ENCODE measurements around the gene SV2C. TPM values are rescaled to one million over a fixed set of nuclear protein-coding genes. Genes with fewer than 3 reads are reported as not detected.
A peak's percentile ranks its signal among the peaks of the same experiment; 100 is the strongest.

Gene SV2C
- polyA plus RNA-seq, 3 donors: 0.01 to 0.02 TPM; not detected in 1

DNA sequence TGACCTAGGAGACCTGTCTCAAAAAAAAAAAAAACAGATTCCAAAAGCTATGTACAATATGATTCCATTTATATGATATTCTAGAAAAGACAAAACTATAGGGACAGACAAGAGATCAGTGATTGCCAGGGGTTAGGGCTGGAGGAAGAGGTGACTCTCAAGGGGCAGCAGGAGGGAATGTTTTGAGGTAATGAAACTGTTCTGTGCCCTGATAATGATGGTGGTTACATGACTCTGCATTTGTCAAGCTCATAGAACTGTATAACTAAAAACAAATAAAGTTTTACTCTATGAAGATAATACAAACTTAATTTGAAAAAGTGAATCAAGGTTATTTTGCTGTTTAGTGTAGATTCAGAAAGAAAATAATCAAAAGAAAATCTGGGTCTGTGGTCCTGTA, 194.6 kb downstream of the SV2C start:
- H3K27me3 Mint-ChIP-seq (ENCODE audit: low read depth in 3 of 3): peaks cover 0 to 1% (median 0%) of the 10 kb centered on the region in 3 donors

DNA sequence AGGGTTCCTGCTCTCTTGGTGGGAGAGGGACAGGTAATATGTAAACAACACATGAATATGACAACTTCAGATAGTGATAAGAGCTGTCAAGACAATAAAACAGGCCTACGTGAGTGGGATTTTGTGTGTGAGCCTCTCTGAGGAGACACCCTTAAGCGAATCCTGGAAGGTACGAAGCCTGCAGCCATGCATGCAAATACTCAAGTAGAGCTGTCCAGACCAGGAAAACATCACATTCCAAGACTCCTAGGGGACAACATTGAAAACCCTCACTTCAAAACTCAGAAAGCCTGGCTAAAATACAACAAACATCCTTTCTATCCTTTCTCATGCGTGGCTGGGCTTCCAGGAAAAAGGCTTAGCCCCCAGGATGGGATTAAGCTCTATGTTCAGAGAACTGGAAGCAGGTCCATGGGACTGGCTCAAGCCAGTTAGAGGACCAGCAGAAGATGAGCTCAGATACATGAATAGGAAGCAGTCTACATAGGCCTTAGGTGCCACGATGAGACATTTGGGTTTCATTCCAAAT, 195.1 kb downstream of the SV2C start:
- Histone ChIP-seq H3K4me2 (replicated peaks; ENCODE audit: extremely low read depth, low read length, poor library complexity, severe bottlenecking) (no peak overlapping the region), H3K79me2 (ENCODE audit: insufficient read depth, low read length) (no peaks in the 10 kb centered on the region), H2AFZ (ENCODE audit: insufficient read depth, low read depth, low read length, poor library complexity, severe bottlenecking) (peak overlapping the region; percentile 32), H4K20me1 (ENCODE audit: insufficient read depth, low read length) (no peaks in the 10 kb centered on the region), H3K9ac (ENCODE audit: insufficient read depth, low read length, poor library complexity, severe bottlenecking) (no peak overlapping the region), H3K9me3 (replicated peaks in 1 of 2; ENCODE audit: control insufficient read depth in 1 of 2, insufficient read depth in 1 of 2, low read length in 2 of 2) (peaks cover 0 to 3% of the 10 kb centered on the region in 2 donors), H3K4me1 (ENCODE audit: control insufficient read depth in 1 of 2, insufficient read depth in 2 of 2, low read length in 2 of 2) (peaks cover 17 to 24% of the 10 kb centered on the region in 2 donors), H3K27ac (ENCODE audit: low read depth in 1 of 2, low read length in 2 of 2) (no peak overlapping the region), H3K4me3 (replicated peaks in 1 of 3; ENCODE audit: low read depth in 2 of 3, low read length in 3 of 3) (no peak overlapping the region), H3K36me3 (replicated peaks in 1 of 2; ENCODE audit: control insufficient read depth in 1 of 2, insufficient read depth in 2 of 2, low read length in 2 of 2) (no peaks in the 10 kb centered on the region), H3K27me3 (ENCODE audit: control insufficient read depth in 2 of 2, insufficient read depth in 2 of 2, low read length in 2 of 2) (no peaks in the 10 kb centered on the region)
- TF ChIP-seq, protein P1, sequence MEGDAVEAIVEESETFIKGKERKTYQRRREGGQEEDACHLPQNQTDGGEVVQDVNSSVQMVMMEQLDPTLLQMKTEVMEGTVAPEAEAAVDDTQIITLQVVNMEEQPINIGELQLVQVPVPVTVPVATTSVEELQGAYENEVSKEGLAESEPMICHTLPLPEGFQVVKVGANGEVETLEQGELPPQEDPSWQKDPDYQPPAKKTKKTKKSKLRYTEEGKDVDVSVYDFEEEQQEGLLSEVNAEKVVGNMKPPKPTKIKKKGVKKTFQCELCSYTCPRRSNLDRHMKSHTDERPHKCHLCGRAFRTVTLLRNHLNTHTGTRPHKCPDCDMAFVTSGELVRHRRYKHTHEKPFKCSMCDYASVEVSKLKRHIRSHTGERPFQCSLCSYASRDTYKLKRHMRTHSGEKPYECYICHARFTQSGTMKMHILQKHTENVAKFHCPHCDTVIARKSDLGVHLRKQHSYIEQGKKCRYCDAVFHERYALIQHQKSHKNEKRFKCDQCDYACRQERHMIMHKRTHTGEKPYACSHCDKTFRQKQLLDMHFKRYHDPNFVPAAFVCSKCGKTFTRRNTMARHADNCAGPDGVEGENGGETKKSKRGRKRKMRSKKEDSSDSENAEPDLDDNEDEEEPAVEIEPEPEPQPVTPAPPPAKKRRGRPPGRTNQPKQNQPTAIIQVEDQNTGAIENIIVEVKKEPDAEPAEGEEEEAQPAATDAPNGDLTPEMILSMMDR (IDR thresholded peaks at IDR 0.05): no peak
- H3K4me3 Mint-ChIP-seq: no peak overlapping the region
- WGBS (ENCODE audit: insufficient coverage): 96% methylated on average over 2 of the region's 5 CpGs
- no peaks in the 10 kb centered on the region for H3K36me3 Mint-ChIP-seq
- H3K27me3 Mint-ChIP-seq (ENCODE audit: low read depth in 3 of 3): peaks cover 0 to 1% (median 0%) of the 10 kb centered on the region in 3 donors
- H3K27ac Mint-ChIP-seq: no peak overlapping the region
- intact Hi-C loops (cut with micrococcal nuclease): no loop called here
- H3K4me1 Mint-ChIP-seq: peaks cover 8% of the 10 kb centered on the region
- peaks cover 0 to 3% (median 0%) of the 10 kb centered on the region in 7 donors for H3K9me3 Mint-ChIP-seq
- no peak for DNase-seq

More for the DNA sequence above, 194.6 kb downstream of the SV2C start:
- H3K36me3 Mint-ChIP-seq: no peaks in the 10 kb centered on the region
- peaks cover 0 to 3% (median 0%) of the 10 kb centered on the region in 7 donors for H3K9me3 Mint-ChIP-seq
- Histone ChIP-seq H3K4me1 (ENCODE audit: control insufficient read depth in 1 of 2, insufficient read depth in 2 of 2, low read length in 2 of 2) (peaks cover 19 to 26% of the 10 kb centered on the region in 2 donors), H3K27me3 (ENCODE audit: control insufficient read depth in 2 of 2, insufficient read depth in 2 of 2, low read length in 2 of 2) (no peaks in the 10 kb centered on the region), H3K79me2 (ENCODE audit: insufficient read depth, low read length) (no peaks in the 10 kb centered on the region), H4K20me1 (ENCODE audit: insufficient read depth, low read length) (no peaks in the 10 kb centered on the region), H3K9ac (ENCODE audit: insufficient read depth, low read length, poor library complexity, severe bottlenecking) (no peak overlapping the region), H2AFZ (ENCODE audit: insufficient read depth, low read depth, low read length, poor library complexity, severe bottlenecking) (no peak overlapping the region), H3K36me3 (replicated peaks in 1 of 2; ENCODE audit: control insufficient read depth in 1 of 2, insufficient read depth in 2 of 2, low read length in 2 of 2) (no peaks in the 10 kb centered on the region), H3K4me3 (replicated peaks in 1 of 3; ENCODE audit: low read depth in 2 of 3, low read length in 3 of 3) (no peak overlapping the region), H3K4me2 (replicated peaks; ENCODE audit: extremely low read depth, low read length, poor library complexity, severe bottlenecking) (no peak overlapping the region), H3K9me3 (replicated peaks in 1 of 2; ENCODE audit: control insufficient read depth in 1 of 2, insufficient read depth in 1 of 2, low read length in 2 of 2) (peaks cover 0 to 3% of the 10 kb centered on the region in 2 donors), H3K27ac (ENCODE audit: low read depth in 1 of 2, low read length in 2 of 2) (no peak overlapping the region)
- TF ChIP-seq, protein P1 (IDR thresholded peaks at IDR 0.05): no peak
- no peak for DNase-seq
- H3K27ac Mint-ChIP-seq: no peak overlapping the region
- peaks cover 10% of the 10 kb centered on the region for H3K4me1 Mint-ChIP-seq
- H3K4me3 Mint-ChIP-seq: peak overlapping the region in 1 of 2 donors; percentile 10
- intact Hi-C loops (cut with micrococcal nuclease): no loop called here

Measured in CD14-positive monocyte (primary cell).